GM12892 (cell line): Measurements from ENCODE around the gene VPS33B.
"Not testable (repeated sequence)": the region's sequence is repeated elsewhere in the genome, so short reads cannot be mapped to it uniquely, and the experiment has no call there.

ENCODE experiments used
- DNase-seq: peaks from one replicate; pipeline ENCODE4 v3.0.0; 2011; ENCODE audit not compliant: insufficient read length
- FAIRE-seq: peaks from 2 replicates; lab custom pipeline; 2011; peaks lifted over from hg19 to GRCh38; lab: Jason Lieb, UNC
- POLR2A ChIP-seq: IDR thresholded peaks from 2 replicates; pipeline ENCODE4 v1.6.1; 2011; ENCODE audit warnings: low read depth, low read length, control low read depth
- POLR2AphosphoS5 ChIP-seq: IDR thresholded peaks from 2 replicates; pipeline ENCODE4 v1.6.1; 2011; ENCODE audit warnings: low read depth, low read length, control low read depth
- TAF1 ChIP-seq: IDR thresholded peaks from 2 replicates; pipeline ENCODE4 v1.6.1; 2011; ENCODE audit warnings: low read depth, mild to moderate bottlenecking, control low read depth, low read length, borderline replicate concordance

Gene VPS33B

DNA sequence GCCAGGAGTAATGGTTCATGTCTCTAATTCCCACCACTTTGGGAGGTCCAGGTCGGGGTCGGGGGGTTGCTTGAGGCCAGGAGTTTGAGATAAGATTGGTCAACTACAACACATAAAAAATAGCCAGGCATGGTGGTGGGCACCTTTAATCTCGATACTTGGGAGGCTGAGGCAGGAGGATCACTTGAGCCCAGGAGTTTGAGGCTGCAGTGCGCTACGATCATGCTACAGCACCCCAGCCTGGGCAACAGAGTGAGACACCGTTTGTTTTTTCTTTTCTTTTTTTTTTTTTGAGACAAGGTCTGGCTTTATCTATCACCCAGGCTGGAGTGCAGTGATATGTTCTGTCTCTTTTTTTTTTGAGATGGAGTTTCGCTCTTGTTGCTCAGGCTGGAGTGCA is 1.3 kb upstream of the VPS33B start:
- FAIRE-seq = no peak
- no peak for DNase-seq

DNA sequence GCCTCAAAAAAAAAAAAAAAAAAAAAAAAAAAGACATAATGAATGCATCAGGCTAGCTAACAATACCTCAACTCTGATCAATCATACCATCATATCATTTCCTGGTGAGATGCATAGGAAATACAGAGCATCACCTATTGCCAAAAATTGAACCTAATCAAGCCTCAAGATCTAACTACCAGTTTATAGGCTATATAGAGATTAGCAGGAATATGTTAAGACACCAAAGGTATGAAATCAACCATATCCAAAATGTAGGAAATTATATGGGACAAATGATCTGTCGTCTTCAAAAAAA is 387 bp upstream of the VPS33B start:
- DNase-seq = no peak
- TF ChIP-seq TAF1 = no peak
- TF ChIP-seq POLR2AphosphoS5 = no peak
- TF ChIP-seq POLR2A = no peak
- FAIRE-seq = no peak

More for the DNA sequence above, 1.3 kb upstream of the VPS33B start:
- no peak for TF ChIP-seq POLR2AphosphoS5
- no peak for TF ChIP-seq POLR2A
- no peak for TF ChIP-seq TAF1

DNA sequence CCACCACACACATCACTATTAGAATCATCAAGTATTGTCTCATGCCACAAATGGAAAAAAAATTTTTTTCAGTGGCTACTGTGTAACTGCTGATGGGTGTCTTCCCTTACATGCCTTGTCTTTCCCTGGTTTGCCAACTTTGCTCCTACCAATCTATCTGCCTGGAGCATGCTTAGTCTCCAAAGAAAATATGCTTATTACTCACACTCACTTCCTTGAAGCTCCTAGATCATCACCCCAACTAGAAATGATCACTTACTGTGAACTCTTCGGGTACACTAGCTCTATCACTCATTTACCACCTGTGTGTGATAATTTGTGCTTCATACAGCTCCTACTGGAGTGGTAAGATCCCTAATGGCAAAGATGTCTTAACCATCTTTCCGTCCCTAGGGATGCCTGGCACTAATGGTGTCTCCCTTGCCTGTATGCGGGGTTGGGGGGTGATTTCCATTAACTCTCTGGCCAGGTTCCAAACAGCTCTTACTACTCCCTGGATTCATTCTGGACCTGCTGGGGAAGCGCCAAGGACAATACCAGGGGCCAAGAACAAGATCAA is 799 bp downstream of the VPS33B start:
- no peak for DNase-seq
- no peak for TF ChIP-seq TAF1
- no peak for TF ChIP-seq POLR2A
- TF ChIP-seq POLR2AphosphoS5 = no peak
- FAIRE-seq = no peak

DNA sequence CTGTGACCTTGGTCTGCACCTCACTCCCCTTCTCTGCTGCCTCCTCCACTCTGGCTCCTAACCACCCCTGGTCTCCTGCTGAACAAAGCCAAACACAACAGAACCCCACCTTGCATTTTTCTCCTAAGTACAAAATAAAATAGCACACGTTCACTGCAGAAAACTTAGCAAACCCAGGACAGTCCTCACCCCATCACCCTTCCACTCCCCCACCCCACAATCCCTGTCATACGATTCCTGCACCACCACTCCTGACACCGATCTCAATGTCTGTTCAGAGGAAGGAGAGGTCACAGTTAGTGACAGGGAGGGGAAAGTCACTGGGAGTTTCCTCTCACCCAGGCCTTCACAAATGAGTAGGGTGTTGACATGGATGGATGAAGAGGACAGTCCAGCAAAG is 4.2 kb downstream of the VPS33B start:
- TF ChIP-seq POLR2AphosphoS5 (no peak), POLR2A (no peak), TAF1 (no peak)
- DNase-seq (no peak), FAIRE-seq (no peak)

DNA sequence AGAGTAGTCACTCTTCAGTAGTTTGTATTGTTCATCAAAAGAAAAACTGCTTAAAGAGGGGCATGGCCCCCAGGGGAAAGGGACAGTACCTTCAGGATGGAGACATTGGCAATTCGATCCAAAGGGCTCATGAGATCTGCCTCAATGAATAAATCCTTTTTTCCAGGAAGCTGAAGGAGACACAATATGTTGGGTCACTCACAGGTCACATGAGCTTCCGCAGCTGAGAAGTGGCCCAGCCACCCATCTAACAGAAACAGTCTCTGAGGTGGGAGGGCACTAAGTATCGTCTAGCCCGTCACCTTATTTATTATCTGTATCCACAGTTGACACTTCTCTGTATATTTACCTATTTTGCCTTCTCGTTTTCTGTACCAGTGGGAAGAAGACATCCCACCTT is 4.7 kb downstream of the VPS33B start:
- DNase-seq (no peak), FAIRE-seq (no peak)
- TF ChIP-seq POLR2AphosphoS5 (no peak), POLR2A (no peak)

DNA sequence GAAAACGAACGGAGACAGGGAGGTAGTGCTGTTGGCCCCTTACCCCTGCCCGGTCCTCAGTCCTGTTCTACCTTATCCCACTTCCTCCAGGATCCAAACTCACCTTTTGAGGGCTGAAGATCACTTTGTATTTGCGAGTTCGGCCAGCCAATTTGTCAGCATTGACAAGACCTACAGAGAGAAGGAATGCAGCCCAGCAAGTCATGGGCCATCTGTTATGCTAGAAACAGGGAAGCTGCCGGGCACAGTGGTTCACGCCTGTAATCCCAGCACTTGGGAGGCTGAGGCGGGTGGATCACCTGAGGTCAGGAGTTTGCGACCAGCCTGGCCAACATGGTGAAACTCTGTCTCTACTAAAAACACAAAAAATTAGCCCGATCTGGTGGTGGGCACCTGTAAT is 8.7 kb downstream of the VPS33B start:
- not testable (repeated sequence) for FAIRE-seq

DNA sequence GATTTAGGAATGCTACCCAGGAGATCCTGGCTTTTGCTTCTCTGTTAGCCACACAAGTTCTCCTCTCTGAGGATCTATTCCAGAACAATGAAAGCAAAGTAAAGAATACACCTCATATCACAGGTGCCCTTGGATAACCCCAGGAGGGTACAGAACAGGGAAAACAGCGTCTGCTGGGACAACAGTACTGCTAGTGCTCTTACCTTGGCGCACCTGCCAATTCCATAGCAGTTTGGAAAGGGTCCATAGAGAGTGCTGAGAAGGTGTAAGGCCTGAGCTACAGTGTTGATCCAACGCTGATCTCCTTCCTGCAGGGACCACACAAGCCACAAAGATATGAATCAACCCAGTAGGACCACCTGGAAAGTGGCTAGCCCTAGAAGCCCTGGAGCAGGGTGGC is 15.1 kb downstream of the VPS33B start:
- no peak for FAIRE-seq
- TF ChIP-seq POLR2A = no peak
- TF ChIP-seq TAF1 = no peak
- no peak for TF ChIP-seq POLR2AphosphoS5
- no peak for DNase-seq

More for the DNA sequence above, 8.7 kb downstream of the VPS33B start:
- DNase-seq = not testable (repeated sequence)

DNA sequence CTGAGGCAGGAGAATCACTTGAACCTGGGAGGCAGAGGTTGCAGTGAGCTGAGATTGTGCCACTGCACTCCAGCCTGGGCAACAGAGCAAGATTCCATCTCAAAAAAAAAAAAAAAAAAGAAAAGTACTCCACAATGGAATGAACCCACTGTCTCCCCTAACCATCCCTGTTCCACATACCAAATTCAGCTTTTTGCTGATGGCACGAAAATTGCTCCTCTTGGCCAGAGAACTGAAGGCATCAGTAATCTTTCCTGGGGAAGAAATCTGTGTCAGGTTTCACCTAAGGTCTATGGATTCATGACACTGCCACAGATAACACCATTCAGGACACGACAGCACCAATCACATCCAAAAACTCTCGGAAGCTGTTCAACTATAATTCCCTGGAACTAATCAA is 21.2 kb downstream of the VPS33B start:
- FAIRE-seq (no peak), DNase-seq (no peak)
- no peak for TF ChIP-seq POLR2A
- no peak for TF ChIP-seq TAF1
- no peak for TF ChIP-seq POLR2AphosphoS5

DNA sequence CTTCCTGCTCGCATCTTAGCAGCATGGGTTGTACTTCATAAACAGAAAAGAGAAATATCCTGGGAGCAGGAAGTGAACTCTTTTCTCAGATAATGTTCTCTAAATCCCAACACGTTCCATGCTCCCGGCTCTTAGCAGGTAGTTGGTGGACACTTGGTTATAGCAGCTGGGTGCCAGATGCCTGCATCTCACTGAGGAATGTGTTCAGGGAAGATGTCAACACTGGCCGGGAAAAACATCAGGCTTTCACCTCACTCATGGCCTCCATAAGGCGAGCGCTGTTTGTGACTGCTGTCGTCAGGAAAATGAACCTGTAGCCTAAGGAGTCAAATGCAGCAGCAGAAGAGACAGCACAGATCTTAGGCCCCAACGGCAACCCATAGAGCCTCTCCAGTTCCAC is 23.7 kb downstream of the VPS33B start:
- FAIRE-seq = no peak
- DNase-seq = no peak
- no peak for TF ChIP-seq POLR2A
- no peak for TF ChIP-seq POLR2AphosphoS5
- no peak for TF ChIP-seq TAF1

DNA sequence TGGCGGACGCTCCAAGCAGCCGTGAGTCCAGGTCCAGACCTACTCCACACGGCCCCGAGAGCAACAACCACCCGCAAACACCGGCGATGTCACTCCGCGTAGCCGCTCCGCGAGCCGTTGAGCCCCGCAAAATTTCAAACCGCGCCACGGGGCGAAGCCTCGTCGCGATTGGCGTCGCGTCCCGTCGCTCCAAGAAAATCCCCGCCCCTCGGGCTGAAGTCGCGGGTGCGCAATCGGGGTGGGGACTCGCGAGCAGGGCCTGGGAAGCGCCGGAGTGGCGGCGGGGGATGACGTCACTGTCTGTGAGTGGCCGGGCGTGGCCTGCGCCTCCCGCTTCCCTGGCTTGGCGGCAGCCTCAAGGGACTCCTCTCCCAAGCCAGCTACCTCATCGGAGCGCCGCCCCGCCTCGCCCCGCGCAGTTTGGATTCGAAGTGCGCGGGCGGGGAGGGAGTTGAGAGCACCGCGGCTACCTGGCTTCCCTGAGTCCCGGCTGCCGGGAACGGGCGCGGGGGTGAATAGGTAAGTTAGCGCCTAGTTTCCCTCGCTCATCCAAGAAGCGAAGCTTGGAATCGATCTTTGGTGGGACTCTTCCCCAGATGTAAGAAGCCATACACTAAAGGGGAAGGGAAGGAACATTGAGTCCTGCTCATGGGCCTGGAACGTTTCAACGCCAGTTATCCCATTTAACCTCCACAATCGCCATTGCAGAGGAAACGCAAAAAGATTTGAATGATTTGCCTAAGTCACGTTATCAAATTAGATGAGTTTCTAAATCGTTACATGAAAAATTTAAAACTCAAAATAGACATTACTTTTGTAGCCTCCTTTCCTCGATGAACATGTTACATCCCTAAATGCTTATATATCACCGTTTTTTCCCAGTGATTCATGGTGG is 27.7 kb downstream of the VPS33B start, which contains the start of gene PRC1:
PRC1 (minus strand) TSS at position 119 of the 895 bp plus-strand sequence; CDS start at position 1, 118 bp downstream.
- peak; percentile 97 for DNase-seq
- peak; percentile 99 for FAIRE-seq
- TF ChIP-seq POLR2A (peak; percentile 78), TAF1 (0 out of 2 replicates have a peak, but pooled peaks have one; percentile 36), POLR2AphosphoS5 (0 out of 2 replicates have a peak, but pooled peaks have one; percentile 52)

DNA sequence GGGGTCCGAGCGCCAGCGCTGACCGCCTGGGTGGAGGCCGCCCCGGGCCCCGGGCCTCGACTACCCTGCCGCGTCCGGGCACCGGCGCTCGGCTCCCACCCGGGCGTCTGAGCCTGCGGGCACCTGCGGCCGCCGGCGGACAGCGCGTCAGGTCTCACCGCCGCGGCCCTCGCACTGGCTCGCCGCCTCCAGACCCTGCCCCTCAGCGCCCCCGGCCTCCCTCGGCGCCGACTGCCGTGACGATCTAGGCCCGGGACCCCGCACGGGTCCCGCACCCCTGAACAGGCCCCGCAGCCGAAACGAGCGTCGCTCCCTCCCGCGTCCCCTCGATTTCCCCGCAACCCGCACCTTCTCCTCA is 28.4 kb downstream of the VPS33B start:
- FAIRE-seq (no peak), DNase-seq (peak; percentile 31)
- TF ChIP-seq TAF1 (no peak; the same call in 1 of the 2 replicates), POLR2A (no peak), POLR2AphosphoS5 (no peak)

DNA sequence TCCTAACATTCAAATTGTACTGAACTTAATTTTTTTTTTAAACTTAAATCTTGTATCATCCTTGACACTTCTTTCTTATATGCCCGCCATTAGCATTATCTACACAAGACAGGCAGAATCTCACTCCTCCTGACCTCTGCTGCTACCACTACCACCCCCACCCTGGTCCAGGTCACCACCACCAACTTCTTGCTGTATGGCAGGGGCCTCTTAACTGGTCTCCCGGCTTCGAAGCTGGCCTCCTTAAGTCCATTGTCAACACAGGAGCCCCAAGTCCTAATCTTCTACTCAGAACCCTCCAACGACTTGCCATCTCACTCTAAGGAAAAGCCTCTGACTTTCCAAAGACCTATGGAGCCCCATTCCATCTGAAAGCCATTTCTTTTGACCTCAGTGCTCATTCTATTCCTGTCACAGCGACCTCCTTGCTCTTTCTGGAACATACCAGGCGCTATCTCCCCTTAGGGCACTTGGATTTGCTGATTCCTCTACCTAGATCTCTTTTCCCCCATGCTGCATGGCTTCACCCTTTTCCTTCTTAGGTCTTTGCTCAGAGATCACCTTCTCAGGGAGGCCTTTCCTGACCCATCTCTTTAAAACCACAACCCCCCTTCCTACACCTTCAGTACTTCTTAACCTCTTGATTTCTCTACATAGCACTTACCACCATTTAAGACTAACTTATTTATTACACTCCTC is 30.7 kb downstream of the VPS33B start:
- TF ChIP-seq POLR2AphosphoS5 (no peak), TAF1 (no peak), POLR2A (no peak)
- DNase-seq (no peak), FAIRE-seq (no peak)

DNA sequence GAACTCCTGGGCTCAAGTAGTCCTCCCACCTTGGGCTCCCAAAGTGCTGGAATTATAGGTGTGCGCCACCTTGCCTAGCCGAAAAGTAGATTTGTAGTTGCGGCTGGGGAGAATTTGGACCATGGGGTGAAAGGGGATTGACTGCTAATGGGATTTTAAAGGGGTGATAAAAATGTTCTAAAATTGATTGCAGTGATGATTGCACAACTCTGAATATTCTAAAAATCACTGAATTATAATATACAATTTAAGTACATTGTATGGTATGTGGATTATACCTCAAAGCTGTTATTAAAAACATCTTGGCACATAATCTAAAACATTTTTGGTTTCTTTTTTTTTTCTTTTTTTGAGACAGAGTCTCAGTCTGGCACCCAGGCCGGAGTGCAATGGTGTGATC is 31.9 kb downstream of the VPS33B start:
- DNase-seq (no peak), FAIRE-seq (no peak)
- TF ChIP-seq TAF1 (no peak), POLR2AphosphoS5 (no peak), POLR2A (no peak)
